Measurements from ENCODE around the gene CCDC172.

DNA sequence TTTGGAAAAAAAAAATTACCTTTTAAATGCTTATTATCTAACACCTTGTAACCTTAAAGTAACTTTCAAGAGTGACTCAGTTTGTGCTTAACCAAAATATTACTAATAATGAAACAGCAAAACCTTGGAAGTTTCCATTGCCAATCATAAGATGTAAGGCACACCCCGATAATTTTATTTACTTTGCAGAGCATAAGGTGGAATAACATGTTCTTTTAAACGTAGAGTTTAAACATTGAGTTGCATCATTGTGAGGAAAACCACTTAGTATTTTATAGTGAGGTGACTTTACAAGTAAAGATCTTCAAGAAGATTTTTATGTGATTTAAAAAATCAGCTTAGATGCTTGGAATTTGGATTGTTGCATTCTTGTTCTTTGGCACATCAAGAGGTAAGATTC, 103.4 kb downstream of the CCDC172 start, which contains the start of gene PNLIPRP3:
- TF ChIP-seq, protein P1, sequence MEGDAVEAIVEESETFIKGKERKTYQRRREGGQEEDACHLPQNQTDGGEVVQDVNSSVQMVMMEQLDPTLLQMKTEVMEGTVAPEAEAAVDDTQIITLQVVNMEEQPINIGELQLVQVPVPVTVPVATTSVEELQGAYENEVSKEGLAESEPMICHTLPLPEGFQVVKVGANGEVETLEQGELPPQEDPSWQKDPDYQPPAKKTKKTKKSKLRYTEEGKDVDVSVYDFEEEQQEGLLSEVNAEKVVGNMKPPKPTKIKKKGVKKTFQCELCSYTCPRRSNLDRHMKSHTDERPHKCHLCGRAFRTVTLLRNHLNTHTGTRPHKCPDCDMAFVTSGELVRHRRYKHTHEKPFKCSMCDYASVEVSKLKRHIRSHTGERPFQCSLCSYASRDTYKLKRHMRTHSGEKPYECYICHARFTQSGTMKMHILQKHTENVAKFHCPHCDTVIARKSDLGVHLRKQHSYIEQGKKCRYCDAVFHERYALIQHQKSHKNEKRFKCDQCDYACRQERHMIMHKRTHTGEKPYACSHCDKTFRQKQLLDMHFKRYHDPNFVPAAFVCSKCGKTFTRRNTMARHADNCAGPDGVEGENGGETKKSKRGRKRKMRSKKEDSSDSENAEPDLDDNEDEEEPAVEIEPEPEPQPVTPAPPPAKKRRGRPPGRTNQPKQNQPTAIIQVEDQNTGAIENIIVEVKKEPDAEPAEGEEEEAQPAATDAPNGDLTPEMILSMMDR (IDR thresholded peaks at IDR 0.05), result no peak
- TF ChIP-seq, protein P2, sequence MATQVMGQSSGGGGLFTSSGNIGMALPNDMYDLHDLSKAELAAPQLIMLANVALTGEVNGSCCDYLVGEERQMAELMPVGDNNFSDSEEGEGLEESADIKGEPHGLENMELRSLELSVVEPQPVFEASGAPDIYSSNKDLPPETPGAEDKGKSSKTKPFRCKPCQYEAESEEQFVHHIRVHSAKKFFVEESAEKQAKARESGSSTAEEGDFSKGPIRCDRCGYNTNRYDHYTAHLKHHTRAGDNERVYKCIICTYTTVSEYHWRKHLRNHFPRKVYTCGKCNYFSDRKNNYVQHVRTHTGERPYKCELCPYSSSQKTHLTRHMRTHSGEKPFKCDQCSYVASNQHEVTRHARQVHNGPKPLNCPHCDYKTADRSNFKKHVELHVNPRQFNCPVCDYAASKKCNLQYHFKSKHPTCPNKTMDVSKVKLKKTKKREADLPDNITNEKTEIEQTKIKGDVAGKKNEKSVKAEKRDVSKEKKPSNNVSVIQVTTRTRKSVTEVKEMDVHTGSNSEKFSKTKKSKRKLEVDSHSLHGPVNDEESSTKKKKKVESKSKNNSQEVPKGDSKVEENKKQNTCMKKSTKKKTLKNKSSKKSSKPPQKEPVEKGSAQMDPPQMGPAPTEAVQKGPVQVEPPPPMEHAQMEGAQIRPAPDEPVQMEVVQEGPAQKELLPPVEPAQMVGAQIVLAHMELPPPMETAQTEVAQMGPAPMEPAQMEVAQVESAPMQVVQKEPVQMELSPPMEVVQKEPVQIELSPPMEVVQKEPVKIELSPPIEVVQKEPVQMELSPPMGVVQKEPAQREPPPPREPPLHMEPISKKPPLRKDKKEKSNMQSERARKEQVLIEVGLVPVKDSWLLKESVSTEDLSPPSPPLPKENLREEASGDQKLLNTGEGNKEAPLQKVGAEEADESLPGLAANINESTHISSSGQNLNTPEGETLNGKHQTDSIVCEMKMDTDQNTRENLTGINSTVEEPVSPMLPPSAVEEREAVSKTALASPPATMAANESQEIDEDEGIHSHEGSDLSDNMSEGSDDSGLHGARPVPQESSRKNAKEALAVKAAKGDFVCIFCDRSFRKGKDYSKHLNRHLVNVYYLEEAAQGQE (IDR thresholded peaks at IDR 0.05), result no peak
- no peak for TF ChIP-seq MAZ (IDR thresholded peaks at IDR 0.05; ENCODE audit: borderline replicate concordance, low read depth, low read length)
- TF ChIP-seq ZC3H11A (IDR thresholded peaks at IDR 0.05), result no peak
- TF ChIP-seq, protein P3, sequence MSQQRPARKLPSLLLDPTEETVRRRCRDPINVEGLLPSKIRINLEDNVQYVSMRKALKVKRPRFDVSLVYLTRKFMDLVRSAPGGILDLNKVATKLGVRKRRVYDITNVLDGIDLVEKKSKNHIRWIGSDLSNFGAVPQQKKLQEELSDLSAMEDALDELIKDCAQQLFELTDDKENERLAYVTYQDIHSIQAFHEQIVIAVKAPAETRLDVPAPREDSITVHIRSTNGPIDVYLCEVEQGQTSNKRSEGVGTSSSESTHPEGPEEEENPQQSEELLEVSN (IDR thresholded peaks at IDR 0.05; ENCODE audit: borderline replicate concordance, low read depth), result no peak
- no peak for TF ChIP-seq RCOR1 (IDR thresholded peaks at IDR 0.05; ENCODE audit: low read depth, low read length)
